T-cell (primary cell): Measurements from ENCODE around the gene GOLPH3. TPM values are rescaled to one million over a fixed set of nuclear protein-coding genes. Genes with fewer than 3 reads are reported as not detected.

Source experiments
- ATAC-seq, 4 experiments: fragments of 200-7000 bp in 3 of 4; fragments of 150-1000 bp in 1 of 4; cut with Tn5 transposase; replicated peaks in 1 of 4; 1 replicate in 3 of 4; 2 replicates in 1 of 4; pipeline ENCODE4 v1.10.0; 2021; ENCODE audit warnings: moderate library complexity in 3 of 4, mild to moderate bottlenecking in 2 of 4, moderate number of reproducible peaks in 1 of 4
- CTCF ChIA-PET, 2 donors: fragments of 300-600 bp; sonication (Branson Sonifier 250); formaldehyde crosslinking; loops; one replicate each; lab custom pipeline; 2022; ENCODE audit warnings: antibody characterized with exemption in 2 of 2; lab: Charles Lee
- POLR2A ChIA-PET, 2 donors: fragments of 300-600 bp; sonication (Branson Sonifier 250); formaldehyde crosslinking; loops; one replicate each; lab custom pipeline; 2022; ENCODE audit warnings: antibody characterized with exemption in 2 of 2; lab: Charles Lee
- DNase-seq, 35 experiments: peaks; one replicate each; pipeline versions ENCODE4 v3.0.0 to v3.0.0-alpha.2; 2013 to 2023
- H3K27ac ChIP-seq: one replicate; pipeline ENCODE4 v1.5.1; 2013; ENCODE audit warnings: low read length
- H3K27me3 ChIP-seq, 2 experiments: replicated peaks in 1 of 2; 1 replicate in 1 of 2; 2 replicates in 1 of 2; pipeline versions ENCODE4 v1.6.1 to v1.7.0; 2013; ENCODE audit warnings: low read length in 1 of 2, mixed read lengths in 1 of 2; ENCODE audit not compliant: control insufficient read depth in 2 of 2, insufficient read depth in 2 of 2; ENCODE audit errors: extremely low read depth in 1 of 2
- H3K36me3 ChIP-seq, 2 donors: 1 replicate in 1 of 2; 2 replicates in 1 of 2; pipeline versions ENCODE4 v1.6.1 to v1.7.0; 2013; ENCODE audit warnings: low read length in 1 of 2; ENCODE audit not compliant: control insufficient read depth in 2 of 2, insufficient read depth in 1 of 2; ENCODE audit errors: extremely low read depth in 1 of 2
- H3K4me1 ChIP-seq, 2 experiments: 1 replicate in 1 of 2; 2 replicates in 1 of 2; pipeline versions ENCODE4 v1.6.1 to v1.7.0; 2013; ENCODE audit warnings: low read length in 2 of 2, mixed read lengths in 1 of 2; ENCODE audit not compliant: insufficient read depth in 2 of 2, control insufficient read depth in 1 of 2; ENCODE audit errors: extremely low read depth in 1 of 2
- H3K4me3 ChIP-seq, 2 donors: 1 replicate in 1 of 2; 2 replicates in 1 of 2; pipeline versions ENCODE4 v1.5.1 to v1.7.0; 2013; ENCODE audit warnings: mild to moderate bottlenecking in 2 of 2, low read length in 1 of 2, moderate library complexity in 1 of 2; ENCODE audit not compliant: control insufficient read depth in 1 of 2; ENCODE audit errors: extremely low read depth in 1 of 2
- H3K9me3 ChIP-seq: 2 replicates; pipeline ENCODE4 v1.7.0; 2013
- H3K27ac Mint-ChIP-seq, 2 donors: one replicate each; pipeline ENCODE4 v1.8.0; 2020 to 2021; ENCODE audit warnings: mild to moderate bottlenecking in 2 of 2, mixed read lengths in 2 of 2
- H3K27me3 Mint-ChIP-seq, 2 donors: one replicate each; pipeline ENCODE4 v1.8.0; 2021 to 2022; ENCODE audit warnings: mixed read lengths in 2 of 2
- H3K36me3 Mint-ChIP-seq: one replicate; pipeline ENCODE4 v1.8.0; 2021; ENCODE audit warnings: mixed read lengths
- H3K4me1 Mint-ChIP-seq, 3 donors: one replicate each; pipeline ENCODE4 v1.8.0; 2020 to 2022; ENCODE audit warnings: mixed read lengths in 3 of 3, mild to moderate bottlenecking in 1 of 3
- H3K4me3 Mint-ChIP-seq, 3 donors: one replicate each; pipeline ENCODE4 v1.8.0; 2020 to 2022; ENCODE audit warnings: mild to moderate bottlenecking in 3 of 3, mixed read lengths in 3 of 3, moderate library complexity in 3 of 3
- H3K9me3 Mint-ChIP-seq, 3 donors: one replicate each; pipeline ENCODE4 v1.8.0; 2020 to 2022; ENCODE audit warnings: mixed read lengths in 3 of 3
- WGBS: methylation state at CpG from one replicate; pipeline ENCODE4 v1.1.5; 2013; ENCODE audit warnings: missing lambda C conversion rate; ENCODE audit not compliant: insufficient coverage; 5-methylcytosine and 5-hydroxymethylcytosine counted together
- total RNA-seq, 35 experiments: library from RNA in 6 of 35; stranded (reverse) in 6 of 35; fragments of 120-200 nt in 1 of 35; gene quantifications; one replicate each; pipeline versions ENCODE4 v1.2.1 to v1.2.4 and lab custom pipeline; 2013 to 2026

The GOLPH3 gene
- total RNA-seq, 5 donors from 2014 or later (not counting 1 experiment from before 2014, with no cell fraction given) = 49.3 to 87.6 (median 73.8) TPM

- CTCF ChIA-PET = no interaction called here
- no peak overlapping the region for H3K27ac ChIP-seq
- 86% methylated on average over 8 of the region's 9 CpGs for WGBS
Observed at GRCh38 chr5:32098291-32098690, 75.8 kb downstream of the GOLPH3 start.

GRCh38 chr5:32096891-32097595 is 77.1 kb downstream of the GOLPH3 start:
- H3K27ac Mint-ChIP-seq = no peak overlapping the region
- peaks cover 0 to 5% of the 10 kb centered on the region in 2 experiments for H3K4me1 ChIP-seq
- no peak overlapping the region for H3K27ac ChIP-seq
- H3K9me3 ChIP-seq = no peaks in the 10 kb centered on the region
- ChIA-PET CTCF (interaction anchor here in 1 of 2 donors (0.7 kb wide), 1 partner anchor 18 kb away, joined by 7 read pairs; no protein-coding TSS in a partner anchor), POLR2A (no interaction called here)
- H3K4me1 Mint-ChIP-seq = peaks cover 4 to 6% (median 5%) of the 10 kb centered on the region in 3 donors
- no peak for DNase-seq
- ATAC-seq = no peak
- peaks cover 0 to 22% of the 10 kb centered on the region in 2 donors for H3K36me3 ChIP-seq
- WGBS = 98% methylated on average over 5 of the region's 10 CpGs
- no peaks in the 10 kb centered on the region for H3K9me3 Mint-ChIP-seq
- H3K4me3 Mint-ChIP-seq = no peak overlapping the region
- H3K27me3 ChIP-seq = no peaks in the 10 kb centered on the region
- H3K36me3 Mint-ChIP-seq = peaks cover 25% of the 10 kb centered on the region
- H3K4me3 ChIP-seq = no peak overlapping the region
- no peaks in the 10 kb centered on the region for H3K27me3 Mint-ChIP-seq

More at GRCh38 chr5:32098291-32098690, 75.8 kb downstream of the GOLPH3 start:
- H3K27me3 Mint-ChIP-seq = no peaks in the 10 kb centered on the region
- Histone ChIP-seq H3K4me3 (no peak overlapping the region), H3K27me3 (no peaks in the 10 kb centered on the region), H3K36me3 (peaks cover 0 to 28% of the 10 kb centered on the region in 2 donors), H3K9me3 (no peaks in the 10 kb centered on the region), H3K4me1 (peaks cover 0 to under 1% of the 10 kb centered on the region in 2 experiments)
- peaks cover under 1 to 2% (median 1%) of the 10 kb centered on the region in 3 donors for H3K4me1 Mint-ChIP-seq
- no peak overlapping the region for H3K27ac Mint-ChIP-seq
- POLR2A ChIA-PET = no interaction called here
- peaks cover 31% of the 10 kb centered on the region for H3K36me3 Mint-ChIP-seq
- no peak overlapping the region for H3K4me3 Mint-ChIP-seq
- no peaks in the 10 kb centered on the region for H3K9me3 Mint-ChIP-seq
- no peak for ATAC-seq
- no peak for DNase-seq

- Mint-ChIP-seq H3K4me3 (no peak overlapping the region), H3K9me3 (no peaks in the 10 kb centered on the region), H3K4me1 (peaks cover 4 to 6% (median 5%) of the 10 kb centered on the region in 3 donors), H3K36me3 (peaks cover 16% of the 10 kb centered on the region), H3K27me3 (no peaks in the 10 kb centered on the region), H3K27ac (peak overlapping the region in 1 of 2 donors; percentile 10)
- Histone ChIP-seq H3K4me1 (peaks cover 0 to 5% of the 10 kb centered on the region in 2 experiments), H3K36me3 (peaks cover 0 to 7% of the 10 kb centered on the region in 2 donors), H3K27ac (no peak overlapping the region), H3K27me3 (no peaks in the 10 kb centered on the region), H3K9me3 (no peaks in the 10 kb centered on the region), H3K4me3 (no peak overlapping the region)
- ATAC-seq = no peak
- ChIA-PET CTCF (interaction anchor here in 1 of 2 donors (0.7 kb wide), 2 partner anchors 8 to 1638 kb away, joined by 3 read pairs; no protein-coding TSS in a partner anchor), POLR2A (no interaction called here)
- DNase-seq = no peak
- WGBS = no CpG with 5 or more reads among the region's 7 CpGs
Observed at GRCh38 chr5:32095261-32095671, 78.9 kb downstream of the GOLPH3 start.

- POLR2A ChIA-PET = no interaction called here
- H3K27ac ChIP-seq = no peak overlapping the region
- no peak overlapping the region for H3K4me3 ChIP-seq
- Mint-ChIP-seq H3K4me1 (peaks cover 4 to 6% (median 5%) of the 10 kb centered on the region in 3 donors), H3K27ac (peak overlapping the region in 1 of 2 donors; percentile 10), H3K4me3 (no peak overlapping the region), H3K36me3 (peaks cover 10% of the 10 kb centered on the region), H3K9me3 (no peaks in the 10 kb centered on the region), H3K27me3 (no peaks in the 10 kb centered on the region)
- H3K9me3 ChIP-seq = no peaks in the 10 kb centered on the region
- CTCF ChIA-PET = no interaction called here
- peaks cover 0 to 7% of the 10 kb centered on the region in 2 donors for H3K36me3 ChIP-seq
- no peaks in the 10 kb centered on the region for H3K27me3 ChIP-seq
- peaks cover 0 to 5% of the 10 kb centered on the region in 2 experiments for H3K4me1 ChIP-seq
- WGBS = 94% methylated on average over 2 of the region's 5 CpGs
- DNase-seq (no peak), ATAC-seq (no peak)
Observed at GRCh38 chr5:32094691-32095090, 79.4 kb downstream of the GOLPH3 start.

- no peak overlapping the region for H3K4me3 ChIP-seq
- ChIA-PET POLR2A (interaction anchor here in 1 of 2 donors (0.6 kb wide), 2 partner anchors 29 to 82 kb away, joined by 3 to 7 read pairs; no protein-coding TSS in a partner anchor), CTCF (interaction anchor here (0.5 to 2.5 kb wide), 21 partner anchors 9 to 563 kb away, joined by 3 to 15 read pairs (median 4); no protein-coding TSS in a partner anchor)
- H3K36me3 ChIP-seq = no peaks in the 10 kb centered on the region
- H3K27me3 ChIP-seq = no peaks in the 10 kb centered on the region
- Mint-ChIP-seq H3K27ac (peak overlapping the region in 1 of 2 donors; percentile 12), H3K9me3 (no peaks in the 10 kb centered on the region), H3K4me3 (no peak overlapping the region), H3K4me1 (peaks cover 4 to 6% (median 5%) of the 10 kb centered on the region in 3 donors), H3K27me3 (no peaks in the 10 kb centered on the region), H3K36me3 (peaks cover 5% of the 10 kb centered on the region)
- 82% methylated on average over 8 of the region's 20 CpGs for WGBS
- no peak overlapping the region for H3K27ac ChIP-seq
- DNase-seq = peak; percentile 17 to 79 (median 54)
- peak; percentile 85 to 88 (median 86) for ATAC-seq
- H3K4me1 ChIP-seq = peaks cover 0 to 5% of the 10 kb centered on the region in 2 experiments
- no peaks in the 10 kb centered on the region for H3K9me3 ChIP-seq
Observed at GRCh38 chr5:32092938-32093812, 80.9 kb downstream of the GOLPH3 start.

GRCh38 chr5:32090755-32091128 is 83.4 kb downstream of the GOLPH3 start:
- no peaks in the 10 kb centered on the region for H3K9me3 ChIP-seq
- no peak overlapping the region for H3K27ac Mint-ChIP-seq
- H3K27me3 Mint-ChIP-seq = no peaks in the 10 kb centered on the region
- H3K27ac ChIP-seq = no peak overlapping the region
- no peaks in the 10 kb centered on the region for H3K36me3 ChIP-seq
- no peaks in the 10 kb centered on the region for H3K27me3 ChIP-seq
- peaks cover 5% of the 10 kb centered on the region for H3K36me3 Mint-ChIP-seq
- no peak overlapping the region for H3K4me3 Mint-ChIP-seq
- H3K9me3 Mint-ChIP-seq = no peaks in the 10 kb centered on the region
- no peak overlapping the region for H3K4me3 ChIP-seq
- ATAC-seq (no peak), DNase-seq (no peak)
- 93% methylated on average over 16 of the region's 17 CpGs for WGBS
- ChIA-PET CTCF (interaction anchor here in 1 of 2 donors (0.7 kb wide), 2 partner anchors 20 to 504 kb away, joined by 8 to 12 read pairs; no protein-coding TSS in a partner anchor), POLR2A (no interaction called here)
- H3K4me1 Mint-ChIP-seq = peaks cover 4 to 6% (median 5%) of the 10 kb centered on the region in 3 donors
- peaks cover 0 to 5% of the 10 kb centered on the region in 2 experiments for H3K4me1 ChIP-seq
